ENCODE measurements around the gene DOK3.

Gene DOK3

GRCh38 chr5:177457852-177458681, 51.6 kb downstream of the DOK3 start:
- H3K27ac ChIP-seq = no peak overlapping the region
- no peak for TF ChIP-seq ZFX (IDR thresholded peaks at IDR 0.05)
- TF ChIP-seq CTCF (conservative IDR thresholded peaks at IDR 0.05) = no peak

DNA sequence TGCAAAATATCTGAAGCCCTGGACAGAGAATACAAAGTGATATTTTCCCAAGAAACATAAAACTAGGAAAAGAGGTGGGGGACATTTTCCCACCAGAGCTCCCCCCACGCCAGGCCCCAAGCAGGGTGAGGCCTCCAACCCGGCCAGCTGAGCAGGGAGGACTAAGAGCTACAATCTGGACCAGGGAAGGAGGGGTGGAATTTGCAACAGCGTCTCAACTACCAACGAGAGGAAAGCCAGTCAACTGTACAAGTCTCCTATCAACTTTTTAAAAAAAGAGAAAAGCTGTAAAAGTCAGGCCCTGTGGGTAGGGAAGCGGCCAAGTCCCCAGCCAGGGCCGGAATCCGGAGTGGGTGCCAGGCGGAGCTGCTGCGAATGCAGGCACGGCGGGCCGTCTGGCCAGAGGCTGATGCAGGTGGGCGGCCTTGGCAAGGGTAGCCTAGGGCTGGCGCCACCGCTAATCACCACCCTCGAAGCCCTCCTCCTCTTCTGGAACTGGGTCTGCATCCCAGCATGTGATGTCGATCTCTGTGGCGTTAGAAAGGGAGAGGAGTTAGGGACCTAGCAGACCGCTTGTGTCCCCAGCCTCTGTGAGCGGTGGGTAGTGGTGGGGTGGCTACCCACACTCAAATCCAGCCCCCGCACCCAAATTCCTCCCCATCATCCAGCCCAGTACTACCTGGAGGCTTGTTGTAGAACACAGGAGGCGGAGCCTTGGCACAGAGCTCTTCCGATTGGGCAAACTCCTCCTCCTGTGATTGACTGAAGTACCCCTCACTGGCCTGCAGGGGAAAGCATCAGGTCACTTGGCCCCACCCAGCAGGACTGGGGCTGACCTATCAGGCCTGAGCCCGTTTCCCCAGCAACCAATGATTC, 52.4 kb downstream of the DOK3 start:
- TF ChIP-seq CTCF (conservative IDR thresholded peaks at IDR 0.05) (no peak; the same call in 1 of the 2 replicates), ZFX (IDR thresholded peaks at IDR 0.05) (no peak)
- no peak overlapping the region for H3K27ac ChIP-seq

DNA sequence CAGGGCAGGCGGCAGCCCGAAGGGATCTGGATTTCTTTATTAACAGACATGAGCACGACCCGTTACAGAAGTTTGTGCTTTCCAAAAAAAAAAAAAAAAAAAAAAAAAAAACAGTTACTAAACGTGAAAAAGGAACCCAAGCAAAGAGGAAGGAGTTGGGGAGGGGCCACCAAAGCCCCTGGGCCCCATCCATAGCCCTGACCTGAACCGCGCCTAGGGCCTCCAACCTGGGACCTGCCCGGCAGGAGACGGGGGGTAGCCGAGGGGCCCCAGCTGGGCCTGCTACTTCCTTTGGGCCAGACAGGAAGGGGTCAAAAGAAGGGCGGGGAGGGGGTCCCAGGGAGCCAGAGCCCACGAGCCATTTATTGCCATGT, 53.0 kb downstream of the DOK3 start:
- no peak overlapping the region for H3K27ac ChIP-seq
- TF ChIP-seq ZFX (IDR thresholded peaks at IDR 0.05) (no peak), CTCF (conservative IDR thresholded peaks at IDR 0.05) (peak; percentile 68)

DNA sequence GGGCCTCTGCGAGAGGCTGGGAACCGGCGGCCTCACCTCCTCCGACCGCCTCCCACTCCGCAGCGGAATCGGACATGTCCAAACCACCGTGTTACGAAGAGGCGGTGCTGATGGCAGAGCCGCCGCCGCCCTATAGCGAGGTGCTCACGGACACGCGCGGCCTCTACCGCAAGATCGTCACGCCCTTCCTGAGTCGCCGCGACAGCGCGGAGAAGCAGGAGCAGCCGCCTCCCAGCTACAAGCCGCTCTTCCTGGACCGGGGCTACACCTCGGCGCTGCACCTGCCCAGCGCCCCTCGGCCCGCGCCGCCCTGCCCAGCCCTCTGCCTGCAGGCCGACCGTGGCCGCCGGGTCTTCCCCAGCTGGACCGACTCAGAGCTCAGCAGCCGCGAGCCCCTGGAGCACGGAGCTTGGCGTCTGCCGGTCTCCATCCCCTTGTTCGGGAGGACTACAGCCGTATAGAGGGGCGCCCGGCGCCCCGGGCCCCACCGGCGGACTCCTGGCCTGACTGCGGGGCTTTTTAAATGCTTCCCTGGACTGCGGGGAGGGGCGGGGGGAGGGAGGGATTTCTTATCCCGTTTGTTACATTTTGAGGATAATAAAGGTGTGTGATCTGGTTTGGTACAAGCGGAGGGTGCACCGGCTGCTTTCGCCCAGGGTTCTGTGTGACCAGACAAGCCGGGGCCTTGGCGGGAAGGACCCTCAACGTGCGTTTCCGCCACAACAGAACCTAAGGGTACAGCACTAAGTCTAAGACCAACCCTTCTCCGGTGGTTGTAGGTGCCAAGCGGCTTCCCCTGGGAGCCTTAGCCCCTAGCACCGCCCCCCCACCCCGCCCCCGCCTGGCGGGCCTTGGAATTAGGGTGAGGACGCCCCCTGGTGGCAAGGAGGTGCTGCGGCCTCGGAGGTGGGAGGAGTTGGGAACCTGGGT, 53.7 kb downstream of the DOK3 start:
- H3K27ac ChIP-seq = peak overlapping the region; percentile 84
- TF ChIP-seq ZFX (IDR thresholded peaks at IDR 0.05) (no peak), CTCF (conservative IDR thresholded peaks at IDR 0.05) (peak; percentile 92)

DNA sequence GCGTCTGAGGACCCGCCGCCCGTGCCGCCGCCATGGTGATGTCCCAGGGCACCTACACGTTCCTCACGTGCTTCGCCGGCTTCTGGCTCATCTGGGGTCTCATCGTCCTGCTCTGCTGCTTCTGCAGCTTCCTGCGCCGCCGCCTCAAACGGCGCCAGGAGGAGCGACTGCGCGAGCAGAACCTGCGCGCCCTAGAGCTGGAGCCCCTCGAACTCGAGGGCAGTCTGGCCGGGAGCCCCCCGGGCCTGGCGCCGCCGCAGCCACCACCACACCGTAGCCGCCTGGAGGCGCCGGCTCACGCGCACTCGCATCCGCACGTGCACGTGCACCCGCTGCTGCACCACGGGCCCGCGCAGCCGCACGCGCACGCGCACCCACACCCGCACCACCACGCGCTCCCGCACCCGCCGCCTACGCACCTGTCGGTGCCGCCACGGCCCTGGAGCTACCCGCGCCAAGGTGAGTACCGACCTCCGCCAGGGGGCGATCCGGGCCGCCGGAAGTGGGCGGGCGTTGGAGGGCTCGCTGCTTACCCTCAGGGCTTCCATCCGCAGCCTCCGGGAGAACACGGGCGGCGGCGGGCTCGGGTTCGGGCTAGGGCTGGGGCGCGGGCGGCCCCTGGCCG, 54.5 kb downstream of the DOK3 start:
- peak overlapping the region; percentile 84 for H3K27ac ChIP-seq
- TF ChIP-seq ZFX (IDR thresholded peaks at IDR 0.05) (no peak), CTCF (conservative IDR thresholded peaks at IDR 0.05) (no peak; the same call in none of the 2 replicates)

GRCh38 chr5:177454397-177455035, 55.1 kb downstream of the DOK3 start:
- H3K27ac ChIP-seq = peak overlapping the region; percentile 84
- TF ChIP-seq CTCF (conservative IDR thresholded peaks at IDR 0.05) (peak; percentile 90), ZFX (IDR thresholded peaks at IDR 0.05) (no peak)
